Osteoblast (primary cell): ENCODE results near the gene STK33. TPM values are rescaled to one million over a fixed set of nuclear protein-coding genes. Genes with fewer than 3 reads are reported as not detected.

Experiments
- DNase-seq: peaks from one replicate; pipeline ENCODE4 v3.0.0; 2011; ENCODE audit warnings: low spot score, mixed read lengths; ENCODE audit not compliant: insufficient read length; ENCODE audit errors: missing footprints
- H2AFZ ChIP-seq: 2 replicates; pipeline ENCODE4 v1.6.0; 2011; ENCODE audit warnings: mild to moderate bottlenecking, low read length
- H3K27ac ChIP-seq: 2 replicates; pipeline ENCODE4 v1.5.1; 2011; ENCODE audit warnings: mild to moderate bottlenecking, low read depth, low read length, moderate library complexity
- H3K27me3 ChIP-seq: 2 replicates; pipeline ENCODE4 v1.6.0; 2012; ENCODE audit warnings: mild to moderate bottlenecking, control low read depth, inconsistent platforms, low read length, moderate library complexity; ENCODE audit not compliant: insufficient read depth
- H3K36me3 ChIP-seq: 2 replicates; pipeline ENCODE4 v1.5.1; 2011; ENCODE audit warnings: mild to moderate bottlenecking, low read length, control low read depth, moderate library complexity; ENCODE audit not compliant: insufficient read depth
- H3K4me1 ChIP-seq: 2 replicates; pipeline ENCODE4 v1.5.1; 2011; ENCODE audit warnings: mild to moderate bottlenecking, low read length, control low read depth, moderate library complexity; ENCODE audit not compliant: insufficient read depth
- H3K4me2 ChIP-seq: 2 replicates; pipeline ENCODE4 v1.6.0; 2011; ENCODE audit warnings: mild to moderate bottlenecking, low read length; ENCODE audit not compliant: insufficient read depth
- H3K4me3 ChIP-seq: fragments of 200-600 bp; sonication (generic); 3 replicates; pipeline ENCODE4 v1.5.1; 2012; ENCODE audit warnings: mild to moderate bottlenecking, low read length, inconsistent platforms; ENCODE audit not compliant: insufficient read depth
- H3K79me2 ChIP-seq: 2 replicates; pipeline ENCODE4 v1.6.0; 2012; ENCODE audit warnings: mild to moderate bottlenecking, low read length, control low read depth, inconsistent platforms; ENCODE audit not compliant: insufficient read depth
- H3K9me3 ChIP-seq: 2 replicates; pipeline ENCODE4 v1.5.1; 2011; ENCODE audit warnings: low read depth, low read length, control low read depth
- H4K20me1 ChIP-seq: 2 replicates; pipeline ENCODE4 v1.6.0; 2012; ENCODE audit warnings: mild to moderate bottlenecking, low read length, control low read depth; ENCODE audit not compliant: insufficient read depth
- CTCF ChIP-seq: IDR thresholded peaks from 2 replicates; pipeline ENCODE4 v1.5.1; 2011; ENCODE audit warnings: mild to moderate bottlenecking, low read depth, low read length, moderate library complexity; ENCODE audit errors: extremely low read depth
- total RNA-seq: library from RNA; depleted of rRNA; stranded (reverse); fragments of >200 nt; gene quantifications from 2 replicates; pipeline ENCODE4 v1.2.3, GENCODE V29; 2012

The STK33 gene
- total RNA-seq, 1 donor = 0.72 TPM

- no peak for TF ChIP-seq CTCF
- no peak for DNase-seq
- H3K27me3 ChIP-seq = peaks cover 18% of the 10 kb centered on the region
These were observed 50.8 kb downstream of the STK33 start for GRCh38 chr11:8543278-8543677.

DNA sequence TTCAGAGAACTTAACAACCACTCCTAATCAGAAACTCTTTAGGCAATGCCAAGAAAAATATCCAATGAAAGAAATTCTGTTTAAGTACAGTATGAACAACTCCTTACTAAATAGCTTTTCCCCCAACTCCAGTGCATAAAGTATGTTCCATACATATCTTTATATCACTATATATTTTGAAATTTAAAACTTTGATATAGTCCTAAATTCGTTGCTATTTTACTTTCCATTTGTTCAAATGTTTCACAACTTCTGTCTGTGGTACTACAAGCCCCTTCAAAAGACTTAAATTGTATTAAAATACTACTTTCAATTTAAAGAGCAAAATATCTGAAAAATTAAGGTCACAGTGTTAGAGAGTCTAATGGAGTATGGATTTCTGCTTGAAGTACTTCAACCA lies 52.6 kb downstream of the STK33 start:
- H3K9me3 ChIP-seq = no peaks in the 10 kb centered on the region
- TF ChIP-seq CTCF = no peak
- H3K27me3 ChIP-seq = peaks cover 18% of the 10 kb centered on the region
- no peaks in the 10 kb centered on the region for H4K20me1 ChIP-seq
- no peak overlapping the region for H3K4me3 ChIP-seq
- H3K27ac ChIP-seq = no peak overlapping the region
- H2AFZ ChIP-seq = no peak overlapping the region
- H3K79me2 ChIP-seq = no peaks in the 10 kb centered on the region
- no peaks in the 10 kb centered on the region for H3K4me1 ChIP-seq
- no peaks in the 10 kb centered on the region for H3K36me3 ChIP-seq
- no peak overlapping the region for H3K4me2 ChIP-seq
- DNase-seq = no peak

More at GRCh38 chr11:8543278-8543677, 50.8 kb downstream of the STK33 start:
- H3K4me3 ChIP-seq = no peak overlapping the region
- H3K4me2 ChIP-seq = no peak overlapping the region
- no peak overlapping the region for H3K27ac ChIP-seq
- no peaks in the 10 kb centered on the region for H3K36me3 ChIP-seq
- H3K79me2 ChIP-seq = no peaks in the 10 kb centered on the region
- H4K20me1 ChIP-seq = no peaks in the 10 kb centered on the region
- H3K4me1 ChIP-seq = no peaks in the 10 kb centered on the region
- no peaks in the 10 kb centered on the region for H3K9me3 ChIP-seq
- H2AFZ ChIP-seq = no peak overlapping the region

- Histone ChIP-seq H3K27me3 (no peaks in the 10 kb centered on the region), H3K79me2 (no peaks in the 10 kb centered on the region), H3K36me3 (no peaks in the 10 kb centered on the region), H3K4me1 (no peaks in the 10 kb centered on the region), H3K27ac (no peak overlapping the region), H2AFZ (no peak overlapping the region), H3K4me2 (no peak overlapping the region), H3K9me3 (no peaks in the 10 kb centered on the region), H3K4me3 (no peak overlapping the region), H4K20me1 (no peaks in the 10 kb centered on the region)
- DNase-seq = no peak
- no peak for TF ChIP-seq CTCF
These were observed 60.7 kb downstream of the STK33 start for GRCh38 chr11:8533332-8533731.

GRCh38 chr11:8532475-8532874 lies 61.6 kb downstream of the STK33 start:
- TF ChIP-seq CTCF = no peak
- DNase-seq = no peak
- H3K79me2 ChIP-seq = no peaks in the 10 kb centered on the region

More at GRCh38 chr11:8532475-8532874, 61.6 kb downstream of the STK33 start:
- Histone ChIP-seq H3K4me1 (no peaks in the 10 kb centered on the region), H3K27ac (no peak overlapping the region), H3K9me3 (no peaks in the 10 kb centered on the region), H2AFZ (no peak overlapping the region), H3K36me3 (no peaks in the 10 kb centered on the region), H3K4me3 (no peak overlapping the region), H4K20me1 (no peaks in the 10 kb centered on the region), H3K4me2 (no peak overlapping the region), H3K27me3 (no peaks in the 10 kb centered on the region)
